C4-2B (cell line): ENCODE data around the gene HOXA6.

ENCODE experiments used
- ZFX ChIP-seq: fragments of 450-650 bp; IDR thresholded peaks from 2 replicates; pipeline ENCODE4 v1.6.1; 2017
- TF ChIP-seq, protein P1 (sequence below): fragments of 450-650 bp; conservative IDR thresholded peaks from 2 replicates; pipeline ENCODE4 v1.5.1; 2017; ENCODE audit warnings: mild to moderate bottlenecking

GRCh38 chr7:27112955-27113949 lies 34.3 kb downstream of the HOXA6 start:
- TF ChIP-seq, protein P1, sequence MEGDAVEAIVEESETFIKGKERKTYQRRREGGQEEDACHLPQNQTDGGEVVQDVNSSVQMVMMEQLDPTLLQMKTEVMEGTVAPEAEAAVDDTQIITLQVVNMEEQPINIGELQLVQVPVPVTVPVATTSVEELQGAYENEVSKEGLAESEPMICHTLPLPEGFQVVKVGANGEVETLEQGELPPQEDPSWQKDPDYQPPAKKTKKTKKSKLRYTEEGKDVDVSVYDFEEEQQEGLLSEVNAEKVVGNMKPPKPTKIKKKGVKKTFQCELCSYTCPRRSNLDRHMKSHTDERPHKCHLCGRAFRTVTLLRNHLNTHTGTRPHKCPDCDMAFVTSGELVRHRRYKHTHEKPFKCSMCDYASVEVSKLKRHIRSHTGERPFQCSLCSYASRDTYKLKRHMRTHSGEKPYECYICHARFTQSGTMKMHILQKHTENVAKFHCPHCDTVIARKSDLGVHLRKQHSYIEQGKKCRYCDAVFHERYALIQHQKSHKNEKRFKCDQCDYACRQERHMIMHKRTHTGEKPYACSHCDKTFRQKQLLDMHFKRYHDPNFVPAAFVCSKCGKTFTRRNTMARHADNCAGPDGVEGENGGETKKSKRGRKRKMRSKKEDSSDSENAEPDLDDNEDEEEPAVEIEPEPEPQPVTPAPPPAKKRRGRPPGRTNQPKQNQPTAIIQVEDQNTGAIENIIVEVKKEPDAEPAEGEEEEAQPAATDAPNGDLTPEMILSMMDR: no peak
- no peak for TF ChIP-seq ZFX
